ENCODE results near the gene ERRFI1.
"Not testable (repeated sequence)": the region's sequence is repeated elsewhere in the genome, so short reads cannot be mapped to it uniquely, and the experiment has no call there.

The ERRFI1 gene

DNA sequence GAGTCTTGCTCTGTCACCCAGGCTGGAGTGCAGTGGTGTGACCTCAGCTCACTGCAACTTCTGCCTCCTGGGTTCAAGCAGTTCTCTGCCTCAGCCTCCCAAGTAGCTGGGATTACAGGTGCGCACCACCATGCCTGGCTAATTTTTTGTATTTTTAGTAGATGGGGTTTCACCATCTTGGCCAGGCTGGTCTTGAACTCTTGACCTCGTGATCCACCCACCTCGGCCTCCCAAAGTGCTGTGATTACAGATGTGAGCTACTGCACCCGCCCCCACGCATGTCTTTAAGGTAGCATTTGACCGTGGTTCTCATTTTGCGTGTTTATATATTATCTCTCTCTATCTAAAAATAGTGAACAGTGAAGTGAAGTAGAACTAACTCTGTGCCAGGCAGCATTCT lies 62.3 kb downstream of the ERRFI1 start:
- not testable (repeated sequence) for DNase-seq

DNA sequence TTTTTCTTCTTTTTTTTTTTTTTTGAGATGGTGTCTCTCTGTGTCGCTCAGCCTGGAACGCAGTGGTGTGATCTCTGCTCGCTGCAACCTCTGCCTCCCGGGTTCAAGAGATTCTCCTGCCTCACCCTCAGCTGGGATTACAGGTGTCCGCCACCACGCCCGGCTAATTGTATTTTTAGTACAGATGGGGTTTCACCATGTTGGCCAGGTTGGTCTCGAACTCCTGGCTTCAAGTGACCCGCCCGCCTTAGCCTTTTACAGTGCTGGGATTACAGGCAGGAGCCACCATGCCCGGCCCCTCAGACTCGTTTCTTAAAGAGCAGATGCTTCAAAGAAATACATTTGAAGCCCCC lies 62.8 kb downstream of the ERRFI1 start:
- DNase-seq, result not testable (repeated sequence)

DNA sequence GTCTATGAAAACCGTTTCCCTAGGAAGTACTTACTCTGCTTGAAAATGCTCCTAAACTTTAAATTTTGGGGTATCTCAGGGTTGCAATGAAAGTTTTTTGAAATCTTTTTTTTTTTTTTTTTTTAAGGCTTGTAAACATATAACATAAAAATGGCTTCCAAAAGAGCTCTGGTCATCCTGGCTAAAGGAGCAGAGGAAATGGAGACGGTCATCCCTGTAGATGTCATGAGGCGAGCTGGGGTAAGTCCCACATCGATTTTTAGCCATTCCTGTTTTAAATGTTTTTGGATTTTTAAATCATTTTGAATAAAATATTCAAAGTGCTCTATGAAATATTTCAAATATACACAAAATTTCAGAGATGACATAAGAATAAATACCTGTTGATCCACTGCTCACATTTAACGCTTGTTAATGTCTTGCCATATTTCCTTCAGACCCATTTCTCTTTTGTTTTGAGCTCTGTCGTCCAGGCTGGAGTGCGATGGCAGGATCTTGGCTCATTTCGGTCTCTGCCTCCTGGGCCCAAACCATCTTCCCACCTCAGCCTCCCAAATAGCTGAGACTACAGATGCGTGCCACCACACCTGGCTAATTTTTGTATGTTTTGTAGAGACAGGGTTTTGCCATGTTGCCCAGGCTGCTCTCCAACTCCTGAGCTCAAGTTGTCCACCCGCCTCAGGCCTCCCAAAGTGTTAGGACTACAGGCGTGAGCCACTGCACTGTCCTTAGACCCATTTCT lies 63.3 kb downstream of the ERRFI1 start:
- DNase-seq, result no peak

DNA sequence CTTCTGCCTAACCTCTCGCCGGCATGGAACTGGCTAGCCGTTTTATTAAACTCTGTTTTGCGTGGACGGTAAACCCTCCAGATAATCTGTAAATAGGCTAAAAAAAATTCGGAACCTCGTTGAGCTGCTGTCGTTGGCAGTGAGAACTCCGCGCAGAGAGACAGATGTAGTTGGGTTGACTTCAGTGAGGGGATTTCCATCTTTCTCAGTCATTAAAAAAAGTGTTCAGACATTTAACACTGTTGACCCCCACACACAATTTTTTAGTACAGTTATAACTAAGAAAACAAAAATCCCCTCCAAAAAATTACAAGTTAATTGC lies 64.1 kb downstream of the ERRFI1 start:
- DNase-seq, result no peak
